Activated T-cell treated with anti-CD3 and anti-CD28 coated beads, Interleukin-2, amount 50 U/mL, for 4 hours (primary cell): Measurements from ENCODE around the gene SLC39A3. TPM values are rescaled to one million over a fixed set of nuclear protein-coding genes. Genes with fewer than 3 reads are reported as not detected.

ENCODE experiments used
- ATAC-seq, 2 donors: fragments of 200-7000 bp; cut with Tn5 transposase; one replicate each; pipeline ENCODE4 v1.10.0; 2021
- DNase-seq: peaks from one replicate; pipeline ENCODE4 v3.0.0-alpha.2; 2020
- H3K27me3 Mint-ChIP-seq: one replicate; pipeline ENCODE4 v1.8.0; 2021; ENCODE audit warnings: low read depth, mixed read lengths
- H3K36me3 Mint-ChIP-seq: one replicate; pipeline ENCODE4 v1.8.0; 2022; ENCODE audit warnings: mixed read lengths; ENCODE audit not compliant: insufficient read depth
- H3K4me1 Mint-ChIP-seq: one replicate; pipeline ENCODE4 v1.8.0; 2021; ENCODE audit warnings: low read depth, mixed read lengths
- H3K4me3 Mint-ChIP-seq: one replicate; pipeline ENCODE4 v1.8.0; 2021; ENCODE audit warnings: mild to moderate bottlenecking, moderate library complexity, mixed read lengths
- H3K9me3 Mint-ChIP-seq: one replicate; pipeline ENCODE4 v1.8.0; 2021; ENCODE audit warnings: mixed read lengths
- total RNA-seq, 3 donors: library from RNA; stranded (reverse); gene quantifications; one replicate each; pipeline ENCODE4 v1.2.1, GENCODE V29; 2021

SLC39A3 gene
- total RNA-seq, 3 donors from 2014 or later, result 53.6 to 60.5 (median 56.6) TPM

- Mint-ChIP-seq H3K36me3 (peaks cover 26% of the 10 kb centered on the region), H3K4me3 (no peak overlapping the region), H3K4me1 (peaks cover 4% of the 10 kb centered on the region), H3K27me3 (no peaks in the 10 kb centered on the region), H3K9me3 (no peaks in the 10 kb centered on the region)
- no peak for ATAC-seq
- no peak for DNase-seq
These were observed 22.3 kb upstream of the SLC39A3 start for GRCh38 chr19:2761876-2762782.

GRCh38 chr19:2761309-2761677 is 21.5 kb upstream of the SLC39A3 start:
- H3K27me3 Mint-ChIP-seq, result no peaks in the 10 kb centered on the region
- no peak for DNase-seq
- peaks cover 4% of the 10 kb centered on the region for H3K4me1 Mint-ChIP-seq
- ATAC-seq, result no peak
- H3K9me3 Mint-ChIP-seq, result no peaks in the 10 kb centered on the region
- H3K4me3 Mint-ChIP-seq, result no peak overlapping the region
- H3K36me3 Mint-ChIP-seq, result peaks cover 26% of the 10 kb centered on the region

- H3K4me1 Mint-ChIP-seq, result peaks cover 4% of the 10 kb centered on the region
- no peak for DNase-seq
- H3K4me3 Mint-ChIP-seq, result no peak overlapping the region
- no peaks in the 10 kb centered on the region for H3K27me3 Mint-ChIP-seq
- no peaks in the 10 kb centered on the region for H3K9me3 Mint-ChIP-seq
- no peak for ATAC-seq
- peaks cover 26% of the 10 kb centered on the region for H3K36me3 Mint-ChIP-seq
These were observed 20.1 kb upstream of the SLC39A3 start for GRCh38 chr19:2759965-2760364.

GRCh38 chr19:2759362-2759761 is 19.5 kb upstream of the SLC39A3 start:
- H3K27me3 Mint-ChIP-seq, result no peaks in the 10 kb centered on the region
- peaks cover 24% of the 10 kb centered on the region for H3K36me3 Mint-ChIP-seq
- no peak overlapping the region for H3K4me3 Mint-ChIP-seq
- ATAC-seq (peak in 1 of 2 donors; percentile 32), DNase-seq (no peak)
- no peaks in the 10 kb centered on the region for H3K9me3 Mint-ChIP-seq
- peaks cover 4% of the 10 kb centered on the region for H3K4me1 Mint-ChIP-seq

- no peaks in the 10 kb centered on the region for H3K27me3 Mint-ChIP-seq
- ATAC-seq, result peak; percentile 68 to 73
These were observed 18.9 kb upstream of the SLC39A3 start for GRCh38 chr19:2758601-2759313.

GRCh38 chr19:2756921-2757881 is 17.4 kb upstream of the SLC39A3 start:
- no peak for ATAC-seq
- H3K4me1 Mint-ChIP-seq, result peaks cover 4% of the 10 kb centered on the region
- no peaks in the 10 kb centered on the region for H3K9me3 Mint-ChIP-seq

More at GRCh38 chr19:2758601-2759313, 18.9 kb upstream of the SLC39A3 start:
- Mint-ChIP-seq H3K9me3 (no peaks in the 10 kb centered on the region), H3K36me3 (peaks cover 30% of the 10 kb centered on the region), H3K4me3 (no peak overlapping the region), H3K4me1 (peaks cover 4% of the 10 kb centered on the region)
- DNase-seq, result no peak

GRCh38 chr19:2756477-2756876 is 16.7 kb upstream of the SLC39A3 start:
- no peak for DNase-seq
- no peak for ATAC-seq
- H3K4me3 Mint-ChIP-seq, result no peak overlapping the region
- H3K9me3 Mint-ChIP-seq, result no peaks in the 10 kb centered on the region
- H3K4me1 Mint-ChIP-seq, result peaks cover 4% of the 10 kb centered on the region
- H3K27me3 Mint-ChIP-seq, result no peaks in the 10 kb centered on the region
- peaks cover 20% of the 10 kb centered on the region for H3K36me3 Mint-ChIP-seq

More at GRCh38 chr19:2756921-2757881, 17.4 kb upstream of the SLC39A3 start:
- Mint-ChIP-seq H3K4me3 (no peak overlapping the region), H3K27me3 (no peaks in the 10 kb centered on the region), H3K36me3 (peaks cover 24% of the 10 kb centered on the region)
- DNase-seq, result no peak

GRCh38 chr19:2755811-2756210 is 16.0 kb upstream of the SLC39A3 start:
- no peak for DNase-seq
- ATAC-seq, result no peak
- Mint-ChIP-seq H3K27me3 (no peaks in the 10 kb centered on the region), H3K4me1 (peaks cover 4% of the 10 kb centered on the region), H3K4me3 (no peak overlapping the region), H3K9me3 (no peaks in the 10 kb centered on the region), H3K36me3 (peaks cover 20% of the 10 kb centered on the region)

GRCh38 chr19:2755448-2755705 is 15.6 kb upstream of the SLC39A3 start:
- Mint-ChIP-seq H3K36me3 (peaks cover 20% of the 10 kb centered on the region), H3K27me3 (no peaks in the 10 kb centered on the region), H3K9me3 (no peaks in the 10 kb centered on the region), H3K4me1 (peaks cover 4% of the 10 kb centered on the region), H3K4me3 (no peak overlapping the region)
- DNase-seq (no peak), ATAC-seq (no peak)

- H3K4me3 Mint-ChIP-seq, result no peak overlapping the region
- no peak for ATAC-seq
- H3K27me3 Mint-ChIP-seq, result no peaks in the 10 kb centered on the region
- H3K36me3 Mint-ChIP-seq, result peaks cover 18% of the 10 kb centered on the region
- H3K9me3 Mint-ChIP-seq, result no peaks in the 10 kb centered on the region
- no peak for DNase-seq
- H3K4me1 Mint-ChIP-seq, result peaks cover 4% of the 10 kb centered on the region
These were observed 15.0 kb upstream of the SLC39A3 start for GRCh38 chr19:2754659-2755447.

- Mint-ChIP-seq H3K9me3 (no peaks in the 10 kb centered on the region), H3K4me1 (no peaks in the 10 kb centered on the region), H3K27me3 (no peaks in the 10 kb centered on the region), H3K4me3 (no peak overlapping the region), H3K36me3 (peaks cover 8% of the 10 kb centered on the region)
- DNase-seq, result no peak
- ATAC-seq, result no peak
These were observed 11.6 kb upstream of the SLC39A3 start for GRCh38 chr19:2751438-2751830.

- no peaks in the 10 kb centered on the region for H3K4me1 Mint-ChIP-seq
- ATAC-seq, result no peak
- no peaks in the 10 kb centered on the region for H3K9me3 Mint-ChIP-seq
- no peak overlapping the region for H3K4me3 Mint-ChIP-seq
- peaks cover 8% of the 10 kb centered on the region for H3K36me3 Mint-ChIP-seq
- H3K27me3 Mint-ChIP-seq, result no peaks in the 10 kb centered on the region
- DNase-seq, result no peak
These were observed 11.1 kb upstream of the SLC39A3 start for GRCh38 chr19:2750808-2751437.

GRCh38 chr19:2747349-2747748 is 7.5 kb upstream of the SLC39A3 start:
- peaks cover 2% of the 10 kb centered on the region for H3K27me3 Mint-ChIP-seq
- H3K4me3 Mint-ChIP-seq, result no peak overlapping the region
- ATAC-seq, result no peak
- DNase-seq, result no peak
- H3K9me3 Mint-ChIP-seq, result no peaks in the 10 kb centered on the region
- no peaks in the 10 kb centered on the region for H3K36me3 Mint-ChIP-seq
- H3K4me1 Mint-ChIP-seq, result no peaks in the 10 kb centered on the region
